ENCODE measurements around the gene P3H3. TPM values are rescaled to one million over a fixed set of nuclear protein-coding genes. Genes with fewer than 3 reads are reported as not detected.
A peak's percentile ranks its signal among the peaks of the same experiment; 100 is the strongest.

P3H3 gene
- total and polyA plus RNA-seq, 2 of the 4 experiments (the other 2 are of a cell fraction) = 27.8 to 83.9 TPM

- BruUV-seq (replicated peaks) = no TSS peak
- H2AK5ac ChIP-seq (ENCODE audit: low read depth, low read length) = no peak overlapping the region
- dilution Hi-C loops (cut with HindIII; ENCODE audit: low sequenced_read_pairs, unreplicated experiment) = no loop called here
- H3K4me1 ChIP-seq (ENCODE audit: control insufficient read depth, insufficient read depth, low read length) = peaks cover 21% of the 10 kb centered on the region
- 96% methylated on average over 5 of the region's 13 CpGs; no CpG with 5 or more reads in 1 of the 2 experiments for WGBS, 2 experiments (ENCODE audit: extremely low coverage in 2 of 2, insufficient read length in 1 of 2)
- H3K9ac ChIP-seq (ENCODE audit: low read depth, low read length) = peak overlapping the region; percentile 3
- peak overlapping the region; percentile 1; the same call in 1 of the 2 replicates for H3K23ac ChIP-seq (ENCODE audit: low read depth, low read length)
- no peaks in the 10 kb centered on the region for H3K27me3 ChIP-seq (ENCODE audit: control insufficient read depth, insufficient read depth, low read length)
- no peak overlapping the region for H2BK20ac ChIP-seq (ENCODE audit: low read depth, low read length)
- peak overlapping the region; percentile 44 for H3K4me2 ChIP-seq (ENCODE audit: low read depth, low read length)
- peak overlapping the region; percentile 59 to 86 for H4K8ac ChIP-seq (ENCODE audit: low read depth in 2 of 2, low read length in 2 of 2)
- H2BK120ac ChIP-seq (ENCODE audit: low read depth, low read length) = 0 out of 2 replicates have a peak overlapping the region, but pooled peaks have one; percentile 51
- DNase-seq (no peak), ATAC-seq (ENCODE audit: low read depth) (no peak)
- H4K5ac ChIP-seq (ENCODE audit: low read depth, low read length) = peak overlapping the region; percentile 27
- in situ Hi-C loops (cut with MboI; ENCODE audit: low sequenced_read_pairs) = no loop called here
- peak overlapping the region; percentile 89 for H2AFZ ChIP-seq (replicated peaks; ENCODE audit: low read length, poor library complexity)
- H3K9me1 ChIP-seq (ENCODE audit: insufficient read depth, low read length) = peaks cover 8% of the 10 kb centered on the region; the same call in 1 of the 2 replicates
- intact Hi-C loops (cut with micrococcal nuclease) = no loop called here
- H4K91ac ChIP-seq (ENCODE audit: insufficient read depth, low read depth, low read length) = 0 out of 2 replicates have a peak overlapping the region, but pooled peaks have one; percentile 32
- H2BK15ac ChIP-seq (ENCODE audit: low read depth, low read length) = no peak overlapping the region
- H3K4ac ChIP-seq (ENCODE audit: low read depth, low read length) = peak overlapping the region; percentile 64
- H3K14ac ChIP-seq (replicated peaks; ENCODE audit: low read depth, low read length) = peak overlapping the region; percentile 51; the same call in 1 of the 2 replicates
- H3K9me3 ChIP-seq (ENCODE audit: control insufficient read depth, insufficient read depth, low read length) = no peaks in the 10 kb centered on the region
- peak overlapping the region; percentile 9; the same call in 1 of the 2 replicates for H3K18ac ChIP-seq (ENCODE audit: low read depth, low read length)
- no peak overlapping the region for H3K56ac ChIP-seq (ENCODE audit: extremely low read depth, insufficient read depth, low read length)
- no peak overlapping the region for H3K4me3 ChIP-seq (ENCODE audit: insufficient read depth, low read depth, low read length)
- no peak overlapping the region; the same call in 1 of the 2 replicates for H3K27ac ChIP-seq (ENCODE audit: insufficient read depth, low read length)
- no peak overlapping the region for H2BK5ac ChIP-seq (ENCODE audit: low read depth, low read length, poor library complexity, severe bottlenecking)
- POLR2A ChIA-PET (ENCODE audit: unreplicated experiment) = no interaction called here
- H3K36me3 ChIP-seq (ENCODE audit: control insufficient read depth, insufficient read depth, low read length) = 0 out of 2 replicates have a peak, but pooled peaks cover 2% of the 10 kb centered on the region
- H4K20me1 ChIP-seq (ENCODE audit: insufficient read depth, low read length) = no peaks in the 10 kb centered on the region
- TF ChIP-seq NFE2L2 (IDR thresholded peaks at IDR 0.05; ENCODE audit: low read depth, low read length) (no peak), CTCF (conservative IDR thresholded peaks at IDR 0.05; ENCODE audit: low read depth, low read length) (no peak), ELK1 (IDR thresholded peaks at IDR 0.05; ENCODE audit: borderline replicate concordance, low read depth, low read length) (no peak), POLR2A (IDR thresholded peaks at IDR 0.05; ENCODE audit: low read depth, low read length) (no peak), RAD21 (IDR thresholded peaks at IDR 0.05; ENCODE audit: low read length) (no peak), CHD1 (IDR thresholded peaks at IDR 0.05; ENCODE audit: low read depth, low read length) (no peak), USF2 (IDR thresholded peaks at IDR 0.05; ENCODE audit: low read depth, low read length) (no peak), CEBPB (IDR thresholded peaks at IDR 0.05; ENCODE audit: low read depth, low read length) (no peak), BHLHE40 (IDR thresholded peaks at IDR 0.05; ENCODE audit: low read depth, low read length) (no peak), SMC3 (IDR thresholded peaks at IDR 0.05; ENCODE audit: low read depth, low read length) (no peak), MAFK (IDR thresholded peaks at IDR 0.05; ENCODE audit: low read depth, low read length) (no peak), MXI1 (IDR thresholded peaks at IDR 0.05; ENCODE audit: borderline replicate concordance, low read depth, low read length) (no peak)
- CTCF ChIA-PET = interaction anchor here (1.4 kb wide), 1 partner anchor 39 kb away, joined by 6 read pairs; the partner anchor contains the start of gene MLF2
- H3K79me1 ChIP-seq (ENCODE audit: low read depth in 1 of 2, low read length in 2 of 2) = peaks cover 0 to 14% of the 10 kb centered on the region in 2 experiments; a peak in 2 of 4 replicates
- no peak overlapping the region for H2AK9ac ChIP-seq (replicated peaks; ENCODE audit: low read depth, low read length, poor library complexity)
Observed at GRCh38 chr12:6791931-6792520, 36.2 kb upstream of the P3H3 start.
